HepG2 (cell line): ENCODE data around the gene S100P. TPM values are rescaled to one million over a fixed set of nuclear protein-coding genes. Genes with fewer than 3 reads are reported as not detected.

Experiments
- AGO1 ChIP-seq: fragments of 200-400 bp; formaldehyde crosslinking; IDR thresholded peaks from 2 replicates; pipeline ENCODE4 v1.6.1; 2017; ENCODE audit warnings: mild to moderate bottlenecking, low read depth, low read length, moderate library complexity; ENCODE audit not compliant: poor library complexity, severe bottlenecking
- AKAP8 ChIP-seq: sonication (generic); formaldehyde crosslinking; IDR thresholded peaks from 2 replicates; pipeline ENCODE4 v1.5.1; 2020; ENCODE audit warnings: mild to moderate bottlenecking, missing genetic modification reagents
- CENPX ChIP-seq: sonication (generic); formaldehyde crosslinking; IDR thresholded peaks from 2 replicates; pipeline ENCODE4 v1.9.0; 2021; ENCODE audit warnings: mild to moderate bottlenecking, missing genetic modification reagents, moderate library complexity
- HBP1 ChIP-seq: IDR thresholded peaks from 2 replicates; pipeline ENCODE4 v1.6.1; 2016; ENCODE audit warnings: low read depth, control low read depth
- HNRNPK ChIP-seq: fragments of 200-400 bp; formaldehyde crosslinking; IDR thresholded peaks from 2 replicates; pipeline ENCODE4 v1.6.1; 2018; ENCODE audit warnings: low read length, low read depth, moderate library complexity, mild to moderate bottlenecking; ENCODE audit not compliant: poor library complexity, severe bottlenecking
- KAT2B ChIP-seq: fragments of 150-350 bp; IDR thresholded peaks from 2 replicates; pipeline ENCODE4 v1.6.1; 2014; ENCODE audit warnings: low read depth, low read length, borderline replicate concordance
- NFYB ChIP-seq: sonication (generic); formaldehyde crosslinking; IDR thresholded peaks from 2 replicates; pipeline ENCODE4 v1.4.0; 2020; ENCODE audit warnings: missing genetic modification reagents
- PCBP1 ChIP-seq: fragments of 200-400 bp; formaldehyde crosslinking; IDR thresholded peaks from 2 replicates; pipeline ENCODE4 v1.6.1; 2017; ENCODE audit warnings: mild to moderate bottlenecking, low read depth, low read length, borderline replicate concordance
- PITX1 ChIP-seq: sonication (generic); formaldehyde crosslinking; IDR thresholded peaks from 2 replicates; pipeline ENCODE4 v1.5.1; 2020; ENCODE audit warnings: mild to moderate bottlenecking, missing genetic modification reagents
- SCMH1 ChIP-seq: sonication (generic); formaldehyde crosslinking; IDR thresholded peaks from 2 replicates; pipeline ENCODE4 v1.9.0; 2021; ENCODE audit warnings: missing genetic modification reagents, mild to moderate bottlenecking, borderline replicate concordance
- SMARCC2 ChIP-seq: fragments of 450-650 bp; IDR thresholded peaks from 2 replicates; pipeline ENCODE4 v1.6.1; 2017; ENCODE audit warnings: antibody characterized with exemption, mild to moderate bottlenecking
- ZNF317 ChIP-seq: sonication (generic); formaldehyde crosslinking; IDR thresholded peaks from 2 replicates; pipeline ENCODE4 v1.5.0; 2020; ENCODE audit warnings: mild to moderate bottlenecking, missing genetic modification reagents
- ZNF569 ChIP-seq: sonication (generic); formaldehyde crosslinking; IDR thresholded peaks from 2 replicates; pipeline ENCODE4 v1.5.0; 2020; ENCODE audit warnings: mild to moderate bottlenecking, missing genetic modification reagents, moderate library complexity, borderline replicate concordance
- ZNF614 ChIP-seq: IDR thresholded peaks from 2 replicates; pipeline ENCODE4 v1.6.1; 2018; ENCODE audit warnings: missing biosample characterization, missing genetic modification reagents, inconsistent platforms, borderline replicate concordance
- ZNF691 ChIP-seq: sonication (generic); formaldehyde crosslinking; IDR thresholded peaks from 2 replicates; pipeline ENCODE4 v1.4.0; 2020; ENCODE audit warnings: missing genetic modification reagents, low read depth, mild to moderate bottlenecking, borderline replicate concordance
- polyA plus RNA-seq, 8 experiments: library from polyadenylated mRNA; depleted of rRNA in 3 of 8; stranded (reverse) in 7 of 8; unstranded in 1 of 8; fragments of >200 nt; fragmentation: Illumina TruSeq in 4 of 8; extraction: Trizol in 4 of 8; gene quantifications; 2 replicates each; pipeline versions ENCODE4 v1.2.1 to v1.2.3, GENCODE V29; 2011 to 2016; ENCODE audit warnings: low read depth in 4 of 8, missing spikeins in 1 of 8, mixed read lengths in 1 of 8; ENCODE audit not compliant: insufficient read depth in 1 of 8
- total RNA-seq, 5 experiments: library from RNA; depleted of rRNA; stranded (reverse); fragments of >200 nt; fragmentation: Illumina TruSeq; extraction: Trizol; gene quantifications; 2 replicates each; pipeline ENCODE4 v1.2.3, GENCODE V29; 2016; ENCODE audit warnings: low read depth in 1 of 5
- TF ChIP-seq, protein P1 (sequence below): sonication (generic); formaldehyde crosslinking; IDR thresholded peaks from 2 replicates; pipeline ENCODE4 v1.4.0; 2020; ENCODE audit warnings: missing genetic modification reagents
- TF ChIP-seq, protein P2 (sequence below): sonication (generic); formaldehyde crosslinking; IDR thresholded peaks from 2 replicates; pipeline ENCODE4 v1.4.0; 2020; ENCODE audit warnings: missing genetic modification reagents, mild to moderate bottlenecking, borderline replicate concordance

S100P gene
- total and polyA plus RNA-seq, 2 of the 13 experiments (the other 11 are each of a cell fraction or from before 2014, with no cell fraction given): 278 to 1,649 TPM

DNA sequence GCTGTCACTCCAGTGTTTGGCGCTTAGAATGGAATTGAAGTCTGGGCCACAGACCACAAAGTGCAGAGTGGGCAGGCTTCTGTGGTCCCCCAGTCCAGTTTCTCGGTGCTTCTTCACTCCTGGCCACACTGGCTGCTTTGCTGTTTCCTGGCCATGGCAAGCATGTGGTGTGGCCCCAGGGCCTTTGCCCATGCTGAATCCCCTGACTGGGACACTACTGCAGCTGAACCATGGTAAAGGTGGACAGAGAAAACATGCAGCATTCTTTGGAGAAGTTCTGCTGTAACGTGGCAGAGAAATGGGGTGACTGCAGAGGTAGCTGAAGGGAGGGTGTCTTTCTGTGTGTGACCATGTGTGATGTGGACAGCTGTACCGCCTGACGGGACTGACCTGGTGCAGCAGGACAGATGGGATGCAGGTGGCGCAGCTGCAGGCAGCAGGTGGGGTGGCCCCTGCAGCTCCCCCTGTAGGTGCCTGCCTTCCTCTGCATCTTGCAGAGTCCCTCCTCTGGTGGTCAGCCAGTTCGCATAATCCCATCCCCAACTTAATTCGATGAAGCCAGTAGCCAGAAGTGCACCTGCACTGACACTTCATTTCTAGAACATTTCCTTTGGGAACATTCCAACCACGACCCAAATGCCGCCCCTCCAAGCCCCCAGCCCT lies 13.2 kb upstream of the S100P start (continued):
- TF ChIP-seq, protein P1, sequence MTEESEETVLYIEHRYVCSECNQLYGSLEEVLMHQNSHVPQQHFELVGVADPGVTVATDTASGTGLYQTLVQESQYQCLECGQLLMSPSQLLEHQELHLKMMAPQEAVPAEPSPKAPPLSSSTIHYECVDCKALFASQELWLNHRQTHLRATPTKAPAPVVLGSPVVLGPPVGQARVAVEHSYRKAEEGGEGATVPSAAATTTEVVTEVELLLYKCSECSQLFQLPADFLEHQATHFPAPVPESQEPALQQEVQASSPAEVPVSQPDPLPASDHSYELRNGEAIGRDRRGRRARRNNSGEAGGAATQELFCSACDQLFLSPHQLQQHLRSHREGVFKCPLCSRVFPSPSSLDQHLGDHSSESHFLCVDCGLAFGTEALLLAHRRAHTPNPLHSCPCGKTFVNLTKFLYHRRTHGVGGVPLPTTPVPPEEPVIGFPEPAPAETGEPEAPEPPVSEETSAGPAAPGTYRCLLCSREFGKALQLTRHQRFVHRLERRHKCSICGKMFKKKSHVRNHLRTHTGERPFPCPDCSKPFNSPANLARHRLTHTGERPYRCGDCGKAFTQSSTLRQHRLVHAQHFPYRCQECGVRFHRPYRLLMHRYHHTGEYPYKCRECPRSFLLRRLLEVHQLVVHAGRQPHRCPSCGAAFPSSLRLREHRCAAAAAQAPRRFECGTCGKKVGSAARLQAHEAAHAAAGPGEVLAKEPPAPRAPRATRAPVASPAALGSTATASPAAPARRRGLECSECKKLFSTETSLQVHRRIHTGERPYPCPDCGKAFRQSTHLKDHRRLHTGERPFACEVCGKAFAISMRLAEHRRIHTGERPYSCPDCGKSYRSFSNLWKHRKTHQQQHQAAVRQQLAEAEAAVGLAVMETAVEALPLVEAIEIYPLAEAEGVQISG: peak; percentile 85
- TF ChIP-seq PITX1 (CRISPR knock-in tag): no peak
- TF ChIP-seq HNRNPK: no peak
- TF ChIP-seq HBP1 (CRISPR knock-in tag): no peak
- no peak for TF ChIP-seq ZNF317
- TF ChIP-seq NFYB: no peak
- no peak for TF ChIP-seq CENPX (CRISPR knock-in tag)
- TF ChIP-seq SCMH1: no peak
- TF ChIP-seq KAT2B: no peak
- TF ChIP-seq ZNF569: no peak
- no peak for TF ChIP-seq PCBP1
- no peak for TF ChIP-seq ZNF614 (CRISPR knock-in tag)
- TF ChIP-seq AGO1: no peak
- TF ChIP-seq ZNF691 (CRISPR knock-in tag): no peak
- no peak for TF ChIP-seq SMARCC2
- TF ChIP-seq, protein P2, sequence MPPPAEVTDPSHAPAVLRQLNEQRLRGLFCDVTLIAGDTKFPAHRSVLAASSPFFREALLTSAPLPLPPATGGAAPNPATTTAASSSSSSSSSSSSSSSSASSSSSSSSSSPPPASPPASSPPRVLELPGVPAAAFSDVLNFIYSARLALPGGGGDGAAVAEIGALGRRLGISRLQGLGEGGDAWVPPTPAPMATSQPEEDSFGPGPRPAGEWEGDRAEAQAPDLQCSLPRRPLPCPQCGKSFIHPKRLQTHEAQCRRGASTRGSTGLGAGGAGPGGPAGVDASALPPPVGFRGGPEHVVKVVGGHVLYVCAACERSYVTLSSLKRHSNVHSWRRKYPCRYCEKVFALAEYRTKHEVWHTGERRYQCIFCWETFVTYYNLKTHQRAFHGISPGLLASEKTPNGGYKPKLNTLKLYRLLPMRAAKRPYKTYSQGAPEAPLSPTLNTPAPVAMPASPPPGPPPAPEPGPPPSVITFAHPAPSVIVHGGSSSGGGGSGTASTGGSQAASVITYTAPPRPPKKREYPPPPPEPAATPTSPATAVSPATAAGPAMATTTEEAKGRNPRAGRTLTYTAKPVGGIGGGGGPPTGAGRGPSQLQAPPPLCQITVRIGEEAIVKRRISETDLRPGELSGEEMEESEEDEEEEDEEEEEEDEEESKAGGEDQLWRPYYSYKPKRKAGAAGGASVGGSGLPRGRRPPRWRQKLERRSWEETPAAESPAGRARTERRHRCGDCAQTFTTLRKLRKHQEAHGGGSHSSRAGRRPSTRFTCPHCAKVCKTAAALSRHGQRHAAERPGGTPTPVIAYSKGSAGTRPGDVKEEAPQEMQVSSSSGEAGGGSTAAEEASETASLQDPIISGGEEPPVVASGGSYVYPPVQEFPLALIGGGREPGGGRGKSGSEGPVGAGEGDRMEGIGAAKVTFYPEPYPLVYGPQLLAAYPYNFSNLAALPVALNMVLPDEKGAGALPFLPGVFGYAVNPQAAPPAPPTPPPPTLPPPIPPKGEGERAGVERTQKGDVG (CRISPR knock-in tag): no peak
- TF ChIP-seq AKAP8: no peak
